Prostate gland (tissue), 2 donors: ENCODE data around the gene ATP2A1.

Experiments
- POLR2A ChIP-seq: fragments of 450-650 bp; IDR thresholded peaks from one replicate; pipeline ENCODE4 v1.6.1; 2016; ENCODE audit warnings: antibody characterized with exemption, mild to moderate bottlenecking
- POLR2AphosphoS5 ChIP-seq: sonication (generic); formaldehyde crosslinking; IDR thresholded peaks from one replicate; pipeline ENCODE4 v1.6.1; 2017; ENCODE audit warnings: antibody characterized with exemption
- TF ChIP-seq, protein P1 (sequence below), 4 experiments: fragments of 200-600 bp in 2 of 4; fragments of 450-650 bp in 2 of 4; sonication (generic) in 2 of 4; IDR thresholded peaks; 1 replicate in 3 of 4; 2 replicates in 1 of 4; pipeline ENCODE4 v1.5.1; 2016 to 2019; ENCODE audit warnings: antibody characterized with exemption in 4 of 4, mild to moderate bottlenecking in 2 of 4, moderate library complexity in 2 of 4

DNA sequence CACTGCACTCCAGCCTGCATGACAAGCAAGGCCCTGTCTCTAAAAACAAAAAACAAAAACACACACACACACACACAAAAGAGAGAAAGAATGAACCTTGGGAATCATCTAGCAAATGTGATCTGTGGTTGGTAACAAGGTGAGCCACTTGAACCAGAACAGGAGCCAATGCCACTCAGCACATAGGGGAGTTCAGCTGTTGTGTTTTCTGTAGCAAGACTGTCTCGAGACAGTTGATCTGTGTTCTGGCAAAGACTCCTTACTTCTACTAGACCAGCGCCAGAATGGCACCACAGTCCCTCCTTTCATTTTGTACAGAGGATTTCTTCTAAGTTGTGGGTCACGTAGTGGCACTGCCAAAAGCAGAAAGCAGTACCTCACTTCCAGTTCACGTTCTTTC lies 20.7 kb downstream of the ATP2A1 start:
- TF ChIP-seq, protein P1, sequence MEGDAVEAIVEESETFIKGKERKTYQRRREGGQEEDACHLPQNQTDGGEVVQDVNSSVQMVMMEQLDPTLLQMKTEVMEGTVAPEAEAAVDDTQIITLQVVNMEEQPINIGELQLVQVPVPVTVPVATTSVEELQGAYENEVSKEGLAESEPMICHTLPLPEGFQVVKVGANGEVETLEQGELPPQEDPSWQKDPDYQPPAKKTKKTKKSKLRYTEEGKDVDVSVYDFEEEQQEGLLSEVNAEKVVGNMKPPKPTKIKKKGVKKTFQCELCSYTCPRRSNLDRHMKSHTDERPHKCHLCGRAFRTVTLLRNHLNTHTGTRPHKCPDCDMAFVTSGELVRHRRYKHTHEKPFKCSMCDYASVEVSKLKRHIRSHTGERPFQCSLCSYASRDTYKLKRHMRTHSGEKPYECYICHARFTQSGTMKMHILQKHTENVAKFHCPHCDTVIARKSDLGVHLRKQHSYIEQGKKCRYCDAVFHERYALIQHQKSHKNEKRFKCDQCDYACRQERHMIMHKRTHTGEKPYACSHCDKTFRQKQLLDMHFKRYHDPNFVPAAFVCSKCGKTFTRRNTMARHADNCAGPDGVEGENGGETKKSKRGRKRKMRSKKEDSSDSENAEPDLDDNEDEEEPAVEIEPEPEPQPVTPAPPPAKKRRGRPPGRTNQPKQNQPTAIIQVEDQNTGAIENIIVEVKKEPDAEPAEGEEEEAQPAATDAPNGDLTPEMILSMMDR (IDR thresholded peaks at IDR 0.05) = no peak
- TF ChIP-seq POLR2AphosphoS5 = no peak
- TF ChIP-seq POLR2A = no peak
